Measurements from ENCODE around the gene LRRC8E. TPM values are rescaled to one million over a fixed set of nuclear protein-coding genes. Genes with fewer than 3 reads are reported as not detected.
A peak's percentile ranks its signal among the peaks of the same experiment; 100 is the strongest.

The LRRC8E gene
- total and polyA plus RNA-seq, 10 of the 15 experiments (the other 5 are each of a cell fraction or from before 2014, with no cell fraction given), result 0.04 to 0.32 (median 0.25) TPM; not detected in 7

- Histone ChIP-seq H3K9ac (ENCODE audit: control insufficient read depth, insufficient read depth, low read length) (no peak overlapping the region), H3K4me1 (ENCODE audit: control insufficient read depth, insufficient read depth, low read length) (peaks cover 3% of the 10 kb centered on the region; the same call in 1 of the 2 replicates), H3K4me2 (ENCODE audit: control insufficient read depth, insufficient read depth) (no peak overlapping the region), H3K9me3 (replicated peaks; ENCODE audit: control insufficient read depth, insufficient read depth, low read length) (no peaks in the 10 kb centered on the region; the same call in 2 of the 3 replicates), H3K27me3 (replicated peaks in 1 of 2; ENCODE audit: control insufficient read depth in 2 of 2, insufficient read depth in 2 of 2, low read length in 1 of 2) (no peaks in the 10 kb centered on the region), H3K27ac (ENCODE audit: control insufficient read depth, insufficient read depth) (no peak overlapping the region), H2AFZ (ENCODE audit: control insufficient read depth, low read depth, low read length) (no peak overlapping the region), H3K79me2 (ENCODE audit: control insufficient read depth, insufficient read depth, low read length) (no peaks in the 10 kb centered on the region), H3K4me3 (no peak overlapping the region), H3K36me3 (ENCODE audit: control insufficient read depth in 2 of 2, insufficient read depth in 2 of 2, low read length in 1 of 2) (no peaks in the 10 kb centered on the region), H4K20me1 (ENCODE audit: control insufficient read depth, insufficient read depth) (no peaks in the 10 kb centered on the region)
- TF ChIP-seq YBX1 (IDR thresholded peaks at IDR 0.05), result no peak
- TF ChIP-seq BCL3 (IDR thresholded peaks at IDR 0.05; ENCODE audit: borderline replicate concordance, insufficient read depth, low read depth, low read length, poor library complexity, severe bottlenecking), result peak; percentile 5
- TF ChIP-seq SP1 (IDR thresholded peaks at IDR 0.05; ENCODE audit: low read depth, low read length), result no peak
- no peak for TF ChIP-seq CBFB (IDR thresholded peaks at IDR 0.05; ENCODE audit: low read depth)
- TF ChIP-seq, protein P1, sequence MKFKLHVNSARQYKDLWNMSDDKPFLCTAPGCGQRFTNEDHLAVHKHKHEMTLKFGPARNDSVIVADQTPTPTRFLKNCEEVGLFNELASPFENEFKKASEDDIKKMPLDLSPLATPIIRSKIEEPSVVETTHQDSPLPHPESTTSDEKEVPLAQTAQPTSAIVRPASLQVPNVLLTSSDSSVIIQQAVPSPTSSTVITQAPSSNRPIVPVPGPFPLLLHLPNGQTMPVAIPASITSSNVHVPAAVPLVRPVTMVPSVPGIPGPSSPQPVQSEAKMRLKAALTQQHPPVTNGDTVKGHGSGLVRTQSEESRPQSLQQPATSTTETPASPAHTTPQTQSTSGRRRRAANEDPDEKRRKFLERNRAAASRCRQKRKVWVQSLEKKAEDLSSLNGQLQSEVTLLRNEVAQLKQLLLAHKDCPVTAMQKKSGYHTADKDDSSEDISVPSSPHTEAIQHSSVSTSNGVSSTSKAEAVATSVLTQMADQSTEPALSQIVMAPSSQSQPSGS (IDR thresholded peaks at IDR 0.05; ENCODE audit: low read length), result no peak
- TF ChIP-seq, protein P2, sequence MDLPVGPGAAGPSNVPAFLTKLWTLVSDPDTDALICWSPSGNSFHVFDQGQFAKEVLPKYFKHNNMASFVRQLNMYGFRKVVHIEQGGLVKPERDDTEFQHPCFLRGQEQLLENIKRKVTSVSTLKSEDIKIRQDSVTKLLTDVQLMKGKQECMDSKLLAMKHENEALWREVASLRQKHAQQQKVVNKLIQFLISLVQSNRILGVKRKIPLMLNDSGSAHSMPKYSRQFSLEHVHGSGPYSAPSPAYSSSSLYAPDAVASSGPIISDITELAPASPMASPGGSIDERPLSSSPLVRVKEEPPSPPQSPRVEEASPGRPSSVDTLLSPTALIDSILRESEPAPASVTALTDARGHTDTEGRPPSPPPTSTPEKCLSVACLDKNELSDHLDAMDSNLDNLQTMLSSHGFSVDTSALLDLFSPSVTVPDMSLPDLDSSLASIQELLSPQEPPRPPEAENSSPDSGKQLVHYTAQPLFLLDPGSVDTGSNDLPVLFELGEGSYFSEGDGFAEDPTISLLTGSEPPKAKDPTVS (IDR thresholded peaks at IDR 0.05; ENCODE audit: low read depth, low read length), result no peak
- ChIA-PET RAD21 (ENCODE audit: unreplicated experiment) (no interaction called here), CTCF (no interaction called here), SMC1A (ENCODE audit: uncharacterized antibody, unreplicated experiment) (no interaction called here), POLR2A (interaction anchor here (0.5 kb wide), 1 partner anchor 277 kb away, joined by 3 read pairs; no protein-coding TSS in a partner anchor)
- FAIRE-seq (peak; percentile 86), ATAC-seq (no peak), DNase-seq (ENCODE audit: low read depth, low spot score) (no peak)
- in situ Hi-C loops (cut with MboI), result no loop called here
- WGBS (ENCODE audit: insufficient coverage, insufficient replicate concordance, low lambda C conversion rate, missing lambda C conversion rate), result 94% methylated on average over 6 of the region's 6 CpGs
- no TSS peak for BruUV-seq (replicated peaks)
- intact Hi-C loops (cut with micrococcal nuclease; ENCODE audit: unreplicated experiment), result no loop called here
Observed at GRCh38 chr19:7843521-7843920, 44.8 kb upstream of the LRRC8E start.
